Natural killer cell (primary cell): Measurements from ENCODE around the gene KCNK18. TPM values are rescaled to one million over a fixed set of nuclear protein-coding genes. Genes with fewer than 3 reads are reported as not detected.

Experiments used
- ATAC-seq, 3 donors: fragments of 150-1000 bp in 2 of 3; fragments of 200-7000 bp in 1 of 3; cut with Tn5 transposase; 1 replicate in 1 of 3; 2 replicates in 2 of 3; pipeline ENCODE4 v1.10.0; 2021; ENCODE audit warnings: mild to moderate bottlenecking in 2 of 3, moderate library complexity in 2 of 3
- DNase-seq, 2 donors: peaks; one replicate each; pipeline versions ENCODE4 v3.0.0 to v3.0.0-alpha.2; 2013 to 2021; ENCODE audit warnings: mixed read lengths in 1 of 2
- H3K27ac ChIP-seq: one replicate; pipeline ENCODE4 v1.5.1; 2013; ENCODE audit warnings: mild to moderate bottlenecking, low read length
- H3K27me3 ChIP-seq: one replicate; pipeline ENCODE4 v1.6.1; 2013; ENCODE audit warnings: low read length; ENCODE audit not compliant: control insufficient read depth, insufficient read depth
- H3K36me3 ChIP-seq: one replicate; pipeline ENCODE4 v1.6.1; 2013; ENCODE audit warnings: low read length; ENCODE audit not compliant: control insufficient read depth, insufficient read depth
- H3K4me1 ChIP-seq: one replicate; pipeline ENCODE4 v1.6.1; 2013; ENCODE audit warnings: low read length; ENCODE audit not compliant: control insufficient read depth, insufficient read depth
- H3K4me3 ChIP-seq: one replicate; pipeline ENCODE4 v1.5.1; 2013; ENCODE audit warnings: low read length
- H3K9me3 ChIP-seq: one replicate; pipeline ENCODE4 v1.6.1; 2013; ENCODE audit warnings: low read length; ENCODE audit not compliant: control insufficient read depth, insufficient read depth
- H3K27ac Mint-ChIP-seq, 2 donors: one replicate each; pipeline ENCODE4 v1.8.0; 2022; ENCODE audit warnings: mild to moderate bottlenecking in 2 of 2, mixed read lengths in 2 of 2, moderate library complexity in 1 of 2
- H3K27me3 Mint-ChIP-seq, 2 donors: one replicate each; pipeline ENCODE4 v1.8.0; 2022; ENCODE audit warnings: low read depth in 2 of 2, mixed read lengths in 2 of 2
- H3K36me3 Mint-ChIP-seq: one replicate; pipeline ENCODE4 v1.8.0; 2022; ENCODE audit warnings: mixed read lengths
- H3K4me1 Mint-ChIP-seq, 2 donors: one replicate each; pipeline ENCODE4 v1.8.0; 2022; ENCODE audit warnings: mixed read lengths in 2 of 2
- H3K4me3 Mint-ChIP-seq: one replicate; pipeline ENCODE4 v1.8.0; 2022; ENCODE audit warnings: mild to moderate bottlenecking, moderate library complexity, mixed read lengths
- H3K9me3 Mint-ChIP-seq, 2 donors: one replicate each; pipeline ENCODE4 v1.8.0; 2022; ENCODE audit warnings: mixed read lengths in 2 of 2
- WGBS: methylation state at CpG from one replicate; pipeline ENCODE4 v1.1.7; 2013; ENCODE audit warnings: missing lambda C conversion rate; ENCODE audit not compliant: insufficient coverage; 5-methylcytosine and 5-hydroxymethylcytosine counted together
- intact Hi-C: fragments of 100-400 bp; cut with micrococcal nuclease; formaldehyde crosslinking; loops from one replicate; pipeline ENCODE4 v1.14.2; 2022
- total RNA-seq, 4 donors: library from RNA; stranded (reverse); fragments of 120-200 nt in 1 of 4; gene quantifications; one replicate each; pipeline versions ENCODE4 v1.2.3 to v1.2.4, GENCODE V29; 2013 to 2022
- TF ChIP-seq, protein P1 (sequence below): fragments of 200-600 bp; IDR thresholded peaks from one replicate; pipeline ENCODE4 v1.8.0; 2022; ENCODE audit warnings: antibody characterized with exemption

The KCNK18 gene
- total RNA-seq, 3 donors from 2014 or later (not counting 1 experiment from before 2014, with no cell fraction given): not detected

- intact Hi-C loops: no loop called here
- no peak overlapping the region for H3K27ac ChIP-seq
- Mint-ChIP-seq H3K27ac (no peak overlapping the region), H3K27me3 (peaks cover 32 to 48% of the 10 kb centered on the region in 2 donors), H3K4me1 (peaks cover 5% of the 10 kb centered on the region in 2 donors), H3K4me3 (no peak overlapping the region), H3K9me3 (no peaks in the 10 kb centered on the region), H3K36me3 (no peaks in the 10 kb centered on the region)
- DNase-seq (no peak), ATAC-seq (no peak)
- peaks cover 12% of the 10 kb centered on the region for H3K27me3 ChIP-seq
- H3K4me3 ChIP-seq: no peak overlapping the region
- TF ChIP-seq, protein P1, sequence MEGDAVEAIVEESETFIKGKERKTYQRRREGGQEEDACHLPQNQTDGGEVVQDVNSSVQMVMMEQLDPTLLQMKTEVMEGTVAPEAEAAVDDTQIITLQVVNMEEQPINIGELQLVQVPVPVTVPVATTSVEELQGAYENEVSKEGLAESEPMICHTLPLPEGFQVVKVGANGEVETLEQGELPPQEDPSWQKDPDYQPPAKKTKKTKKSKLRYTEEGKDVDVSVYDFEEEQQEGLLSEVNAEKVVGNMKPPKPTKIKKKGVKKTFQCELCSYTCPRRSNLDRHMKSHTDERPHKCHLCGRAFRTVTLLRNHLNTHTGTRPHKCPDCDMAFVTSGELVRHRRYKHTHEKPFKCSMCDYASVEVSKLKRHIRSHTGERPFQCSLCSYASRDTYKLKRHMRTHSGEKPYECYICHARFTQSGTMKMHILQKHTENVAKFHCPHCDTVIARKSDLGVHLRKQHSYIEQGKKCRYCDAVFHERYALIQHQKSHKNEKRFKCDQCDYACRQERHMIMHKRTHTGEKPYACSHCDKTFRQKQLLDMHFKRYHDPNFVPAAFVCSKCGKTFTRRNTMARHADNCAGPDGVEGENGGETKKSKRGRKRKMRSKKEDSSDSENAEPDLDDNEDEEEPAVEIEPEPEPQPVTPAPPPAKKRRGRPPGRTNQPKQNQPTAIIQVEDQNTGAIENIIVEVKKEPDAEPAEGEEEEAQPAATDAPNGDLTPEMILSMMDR: no peak
- no peaks in the 10 kb centered on the region for H3K9me3 ChIP-seq
- WGBS: 96% methylated on average over 8 of the region's 8 CpGs
- no peaks in the 10 kb centered on the region for H3K4me1 ChIP-seq
- no peaks in the 10 kb centered on the region for H3K36me3 ChIP-seq
These were observed 41.8 kb downstream of the KCNK18 start for GRCh38 chr10:117239051-117239450.

DNA sequence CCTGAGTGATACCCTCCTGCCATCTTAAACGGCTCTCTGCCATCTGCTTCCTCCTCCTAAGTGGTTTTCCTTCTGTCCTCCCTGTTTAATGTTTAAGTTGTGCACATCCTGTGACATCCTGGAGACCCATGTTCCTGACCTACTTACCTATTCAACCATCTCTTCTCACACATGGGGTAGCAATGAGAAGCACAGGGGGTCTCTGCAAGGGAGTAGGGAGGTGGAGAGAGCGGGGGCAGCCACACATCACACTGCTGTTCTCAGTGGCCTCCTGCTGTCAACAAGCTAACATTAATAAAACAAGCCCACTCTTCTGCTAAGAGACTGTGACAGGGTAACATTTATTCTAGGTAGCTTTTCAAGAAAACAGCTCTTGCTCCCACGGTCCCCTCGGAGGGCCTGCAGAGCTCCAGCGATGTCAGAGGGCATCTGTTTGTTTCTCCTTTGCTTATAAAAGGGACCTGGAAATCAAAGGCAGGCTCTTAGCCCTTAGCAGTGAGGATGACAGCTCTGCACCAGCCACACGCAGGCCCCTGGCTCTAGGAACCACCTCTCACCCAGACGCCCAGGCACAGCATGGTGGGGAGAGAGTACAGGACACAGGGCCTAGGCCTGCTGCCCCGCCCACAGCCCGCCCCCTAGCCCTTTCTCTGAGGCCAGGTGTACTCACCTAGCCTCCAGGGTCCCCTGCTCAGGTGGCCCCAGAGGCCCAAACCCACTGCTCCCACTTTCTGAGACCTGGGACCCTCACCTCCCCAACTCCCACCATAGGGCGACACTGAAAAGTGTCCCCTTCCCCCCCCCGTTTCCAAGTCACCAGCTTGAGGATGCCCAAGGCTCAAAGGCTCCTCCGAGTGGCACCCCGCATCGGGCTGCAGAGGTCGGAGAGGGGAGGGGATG lies 42.7 kb downstream of the KCNK18 start:
- intact Hi-C loops: no loop called here
- no peak for ATAC-seq
- H3K27me3 Mint-ChIP-seq: peaks cover 32 to 57% of the 10 kb centered on the region in 2 donors

GRCh38 chr10:117240621-117241529 lies 43.6 kb downstream of the KCNK18 start, which contains the start of gene SLC18A2:
SLC18A2 (plus strand) TSS chr10:117241114; CDS start chr10:117241694, 580 bp downstream.
- Histone ChIP-seq H3K27me3 (peaks cover 12% of the 10 kb centered on the region), H3K9me3 (no peaks in the 10 kb centered on the region), H3K4me1 (no peaks in the 10 kb centered on the region), H3K27ac (no peak within 1 kb of the TSS), H3K36me3 (no peaks in the 10 kb centered on the region), H3K4me3 (no peak within 1 kb of the TSS)
- Mint-ChIP-seq H3K36me3 (no peaks in the 10 kb centered on the region), H3K27me3 (peaks cover 31 to 58% of the 10 kb centered on the region in 2 donors), H3K4me3 (peak within 1 kb of the TSS; percentile 50), H3K9me3 (no peaks in the 10 kb centered on the region), H3K4me1 (peaks cover 5% of the 10 kb centered on the region in 2 donors), H3K27ac (no peak within 1 kb of the TSS)
- DNase-seq (no peak), ATAC-seq (no peak)
- TF ChIP-seq, protein P1: no peak
- intact Hi-C loops: no loop called here
- WGBS: 8% methylated on average over 93 of the region's 93 CpGs

More for the DNA sequence above, 42.7 kb downstream of the KCNK18 start:
- H3K27me3 ChIP-seq: peaks cover 12% of the 10 kb centered on the region
- DNase-seq: no peak
- H3K4me1 ChIP-seq: no peaks in the 10 kb centered on the region
- no peaks in the 10 kb centered on the region for H3K9me3 ChIP-seq
- 75% methylated on average over 14 of the region's 15 CpGs for WGBS
- H3K4me3 Mint-ChIP-seq: no peak overlapping the region
- H3K4me3 ChIP-seq: no peak overlapping the region
- no peaks in the 10 kb centered on the region for H3K36me3 ChIP-seq
- no peaks in the 10 kb centered on the region for H3K9me3 Mint-ChIP-seq
- H3K4me1 Mint-ChIP-seq: peaks cover 5% of the 10 kb centered on the region in 2 donors
- no peaks in the 10 kb centered on the region for H3K36me3 Mint-ChIP-seq
- TF ChIP-seq, protein P1: no peak
- H3K27ac Mint-ChIP-seq: no peak overlapping the region
- H3K27ac ChIP-seq: no peak overlapping the region
